Endothelial cell of umbilical vein (primary cell): ENCODE results near the gene RAB37. TPM values are rescaled to one million over a fixed set of nuclear protein-coding genes. Genes with fewer than 3 reads are reported as not detected.

Experiments used
- BruUV-seq: library from RNA; stranded (reverse); fragments of 400-500 nt; replicated peaks from 2 replicates; lab custom pipeline; 2021; lab: Mats Ljungman, UMichigan
- CTCF ChIA-PET: fragments of 300-600, 350-600 bp; sonication (Branson Sonifier 250); formaldehyde crosslinking; loops from one replicate; lab custom pipeline; 2021; ENCODE audit warnings: antibody characterized with exemption, inconsistent platforms; lab: Charles Lee
- POLR2A ChIA-PET: fragments of 300-600, 350-600 bp; sonication (Branson Sonifier 250); formaldehyde crosslinking; loops from one replicate; lab custom pipeline; 2021; ENCODE audit warnings: antibody characterized with exemption, inconsistent platforms; lab: Charles Lee
- DNase-seq: peaks from one replicate; pipeline ENCODE4 v3.0.0-alpha.2; 2011; ENCODE audit warnings: low read depth, low spot score
- FAIRE-seq: peaks from 2 replicates; lab custom pipeline; 2011; peaks lifted over from hg19 to GRCh38; lab: Jason Lieb, UNC
- H2AFZ ChIP-seq: 2 replicates; pipeline ENCODE4 v1.6.0; 2012; ENCODE audit warnings: low read depth, low read length, control low read depth, inconsistent platforms
- H3K27ac ChIP-seq: 2 replicates; pipeline ENCODE4 v1.5.1; 2011; ENCODE audit warnings: low read depth, mild to moderate bottlenecking, control low read depth, low read length, moderate library complexity; ENCODE audit not compliant: insufficient read depth
- H3K27me3 ChIP-seq, 2 experiments: 2 replicates each; pipeline versions ENCODE4 v1.6.0 to v1.6.1; 2011; ENCODE audit warnings: low read length in 2 of 2, mixed read lengths in 1 of 2; ENCODE audit not compliant: control insufficient read depth in 2 of 2, insufficient read depth in 2 of 2
- H3K36me3 ChIP-seq, 2 experiments: 2 replicates in 1 of 2; 3 replicates in 1 of 2; pipeline ENCODE4 v1.5.1; 2011; ENCODE audit warnings: low read length in 2 of 2, mild to moderate bottlenecking in 1 of 2, moderate library complexity in 1 of 2; ENCODE audit not compliant: control insufficient read depth in 2 of 2, insufficient read depth in 2 of 2; ENCODE audit errors: extremely low read depth in 1 of 2
- H3K4me1 ChIP-seq: 3 replicates; pipeline ENCODE4 v1.5.1; 2011; ENCODE audit warnings: mild to moderate bottlenecking, low read length; ENCODE audit not compliant: control insufficient read depth, insufficient read depth; ENCODE audit errors: extremely low read depth
- H3K4me2 ChIP-seq: 2 replicates; pipeline ENCODE4 v1.6.1; 2011; ENCODE audit warnings: low read length, control low read depth, mixed read lengths; ENCODE audit not compliant: insufficient read depth
- H3K4me3 ChIP-seq, 3 experiments: fragments of 200-600 bp in 1 of 3; sonication (generic), shearing (Covaris generic) in 1 of 3; replicated peaks in 1 of 3; 2 replicates each; pipeline ENCODE4 v1.5.1; 2011 to 2016; ENCODE audit warnings: control low read depth in 3 of 3, low read length in 3 of 3, mild to moderate bottlenecking in 2 of 3, inconsistent platforms in 1 of 3, low read depth in 1 of 3, moderate library complexity in 1 of 3; ENCODE audit not compliant: insufficient read depth in 1 of 3
- H3K79me2 ChIP-seq: 2 replicates; pipeline ENCODE4 v1.6.0; 2012; ENCODE audit warnings: low read length, inconsistent platforms; ENCODE audit not compliant: control insufficient read depth, insufficient read depth
- H3K9ac ChIP-seq: replicated peaks from 2 replicates; pipeline ENCODE3; 2011; ENCODE audit warnings: low read length, control low read depth; ENCODE audit not compliant: insufficient read depth; ENCODE audit errors: extremely low read depth
- H3K9me1 ChIP-seq: replicated peaks from 3 replicates; pipeline ENCODE4 v1.6.0; 2011; ENCODE audit warnings: mild to moderate bottlenecking, low read length; ENCODE audit not compliant: control insufficient read depth, insufficient read depth; ENCODE audit errors: extremely low read depth
- H3K9me3 ChIP-seq: replicated peaks from 2 replicates; pipeline ENCODE4 v1.5.1; 2012; ENCODE audit warnings: low read length, inconsistent platforms; ENCODE audit not compliant: control insufficient read depth, insufficient read depth
- H4K20me1 ChIP-seq: replicated peaks from 2 replicates; pipeline ENCODE3; 2011; ENCODE audit warnings: mild to moderate bottlenecking, low read length; ENCODE audit not compliant: control insufficient read depth, insufficient read depth; ENCODE audit errors: extremely low read depth
- CTCF ChIP-seq, 2 donors: IDR thresholded peaks; 1 replicate in 1 of 2; 2 replicates in 1 of 2; pipeline ENCODE4 v1.5.1; 2011; ENCODE audit warnings: low read length in 2 of 2, mild to moderate bottlenecking in 2 of 2, moderate library complexity in 2 of 2, control low read depth in 1 of 2, inconsistent platforms in 1 of 2, low read depth in 1 of 2; ENCODE audit not compliant: insufficient read depth in 1 of 2; ENCODE audit errors: extremely low read depth in 1 of 2
- EZH2 ChIP-seq: IDR thresholded peaks from 2 replicates; pipeline ENCODE4 v1.6.1; 2012; ENCODE audit warnings: borderline replicate concordance, low read depth, mild to moderate bottlenecking, moderate library complexity, low read length, inconsistent platforms; ENCODE audit not compliant: severe bottlenecking
- FOS ChIP-seq: IDR thresholded peaks from 2 replicates; pipeline ENCODE4 v1.6.1; 2011; ENCODE audit warnings: mild to moderate bottlenecking, low read length, moderate library complexity, borderline replicate concordance; ENCODE audit not compliant: insufficient read depth
- GATA2 ChIP-seq: IDR thresholded peaks from 2 replicates; pipeline ENCODE4 v1.7.0; 2011; ENCODE audit warnings: low read depth, mild to moderate bottlenecking, moderate library complexity, mixed read lengths, low read length; ENCODE audit not compliant: insufficient read length, insufficient read depth
- JUN ChIP-seq: IDR thresholded peaks from 2 replicates; pipeline ENCODE4 v1.6.1; 2011; ENCODE audit warnings: borderline replicate concordance, low read depth; ENCODE audit not compliant: insufficient read length, insufficient read depth
- MAX ChIP-seq: IDR thresholded peaks from 2 replicates; pipeline ENCODE4 v1.6.1; 2011; ENCODE audit not compliant: insufficient read depth, insufficient read length
- MYC ChIP-seq: IDR thresholded peaks from one replicate; pipeline ENCODE4 v1.6.1; 2011; ENCODE audit warnings: mild to moderate bottlenecking, low read depth, low read length
- POLR2A ChIP-seq: IDR thresholded peaks from 2 replicates; pipeline ENCODE4 v1.6.1; 2012; ENCODE audit warnings: low read depth, mild to moderate bottlenecking, control low read depth, low read length
- POLR2AphosphoS5 ChIP-seq: IDR thresholded peaks from 2 replicates; pipeline ENCODE4 v1.6.1; 2012; ENCODE audit warnings: low read depth, mild to moderate bottlenecking, control low read depth, low read length, moderate library complexity; ENCODE audit not compliant: insufficient read depth
- dilution Hi-C: fragments of 300-500 bp; cut with MboI; formaldehyde crosslinking; loops from one replicate; pipeline ENCODE4 v1.15.0; 2019; ENCODE audit warnings: low sequenced_read_pairs; ENCODE audit not compliant: extremely low pct_ligation_motif_present
- intact Hi-C: fragments of 100-400 bp; cut with micrococcal nuclease; formaldehyde crosslinking; loops from one replicate; pipeline ENCODE4 v1.10.0; 2022
- polyA plus RNA-seq, 4 experiments: library from polyadenylated mRNA; depleted of rRNA in 3 of 4; stranded (reverse) in 3 of 4; unstranded in 1 of 4; fragments of >200 nt; gene quantifications; 2 replicates each; pipeline versions ENCODE4 v1.2.1 to v1.2.3, GENCODE V29; 2011 to 2012; ENCODE audit warnings: missing spikeins in 1 of 4
- total RNA-seq: library from RNA; stranded (reverse); gene quantifications from 2 replicates; pipeline ENCODE4 v1.2.3, GENCODE V29; 2021

The RAB37 gene
- total and polyA plus RNA-seq, 2 donors (not counting 3 experiments of a cell fraction or from before 2014, with no cell fraction given) = 0.11 TPM; not detected in 1

- no TSS peak for BruUV-seq
- H3K4me1 ChIP-seq = no peaks in the 10 kb centered on the region
- no peak overlapping the region for H3K4me2 ChIP-seq
- H3K9ac ChIP-seq = no peak overlapping the region
- DNase-seq = no peak
- POLR2A ChIA-PET = no interaction called here
- no peak for FAIRE-seq
- no peak overlapping the region for H3K4me3 ChIP-seq
- no peak overlapping the region for H2AFZ ChIP-seq
- no peaks in the 10 kb centered on the region for H3K9me1 ChIP-seq
- CTCF ChIA-PET = interaction anchor here (1.7 kb wide), 1 partner anchor 26 kb away, joined by 4 read pairs; no protein-coding TSS in a partner anchor
- intact Hi-C loops (no loop called here), dilution Hi-C loops (no loop called here)
- H3K27me3 ChIP-seq = no peaks in the 10 kb centered on the region
- H3K27ac ChIP-seq = no peak overlapping the region
- TF ChIP-seq GATA2 (no peak), MYC (no peak), FOS (no peak), POLR2A (no peak), POLR2AphosphoS5 (no peak), CTCF (IDR thresholded peaks at IDR 0.05; ENCODE audit: extremely low read depth in 1 of 2, insufficient read depth in 1 of 2, low read depth in 1 of 2, low read length in 2 of 2) (no peak), EZH2 (no peak), MAX (no peak), JUN (no peak)
- H3K36me3 ChIP-seq = peaks cover 0 to 5% of the 10 kb centered on the region in 2 experiments
- no peaks in the 10 kb centered on the region for H4K20me1 ChIP-seq
- H3K79me2 ChIP-seq = no peaks in the 10 kb centered on the region
- H3K9me3 ChIP-seq = no peaks in the 10 kb centered on the region
Measured at GRCh38 chr17:74764751-74765286, 27.8 kb downstream of the RAB37 start.
